ENCODE measurements around the gene FAM3A. TPM values are rescaled to one million over a fixed set of nuclear protein-coding genes. Genes with fewer than 3 reads are reported as not detected.

The FAM3A gene
- total RNA-seq, 1 donor from 2014 or later: 39.7 TPM

DNA sequence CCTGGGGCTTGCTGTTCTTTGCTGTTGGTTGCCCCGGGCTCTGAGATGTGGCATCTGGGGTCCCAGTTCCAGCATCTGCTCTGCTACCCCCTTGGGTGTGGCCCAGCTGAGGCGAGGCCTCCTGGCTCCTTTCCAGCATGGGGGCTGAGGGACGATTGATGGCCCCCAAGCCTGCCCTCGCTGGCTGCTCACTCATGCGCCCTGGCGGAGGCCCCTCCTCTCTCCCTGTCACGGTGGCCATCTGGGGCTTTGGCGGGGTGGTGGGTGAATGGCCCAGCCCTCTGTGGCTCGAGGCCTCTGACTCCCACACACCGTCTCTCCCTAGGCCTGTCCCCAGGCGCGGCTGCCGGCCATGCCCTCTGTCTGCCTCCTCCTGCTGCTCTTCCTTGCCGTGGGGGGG, 56.2 kb downstream of the FAM3A start:
- TF ChIP-seq, protein P1, sequence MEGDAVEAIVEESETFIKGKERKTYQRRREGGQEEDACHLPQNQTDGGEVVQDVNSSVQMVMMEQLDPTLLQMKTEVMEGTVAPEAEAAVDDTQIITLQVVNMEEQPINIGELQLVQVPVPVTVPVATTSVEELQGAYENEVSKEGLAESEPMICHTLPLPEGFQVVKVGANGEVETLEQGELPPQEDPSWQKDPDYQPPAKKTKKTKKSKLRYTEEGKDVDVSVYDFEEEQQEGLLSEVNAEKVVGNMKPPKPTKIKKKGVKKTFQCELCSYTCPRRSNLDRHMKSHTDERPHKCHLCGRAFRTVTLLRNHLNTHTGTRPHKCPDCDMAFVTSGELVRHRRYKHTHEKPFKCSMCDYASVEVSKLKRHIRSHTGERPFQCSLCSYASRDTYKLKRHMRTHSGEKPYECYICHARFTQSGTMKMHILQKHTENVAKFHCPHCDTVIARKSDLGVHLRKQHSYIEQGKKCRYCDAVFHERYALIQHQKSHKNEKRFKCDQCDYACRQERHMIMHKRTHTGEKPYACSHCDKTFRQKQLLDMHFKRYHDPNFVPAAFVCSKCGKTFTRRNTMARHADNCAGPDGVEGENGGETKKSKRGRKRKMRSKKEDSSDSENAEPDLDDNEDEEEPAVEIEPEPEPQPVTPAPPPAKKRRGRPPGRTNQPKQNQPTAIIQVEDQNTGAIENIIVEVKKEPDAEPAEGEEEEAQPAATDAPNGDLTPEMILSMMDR (IDR thresholded peaks at IDR 0.05): no peak
- DNase-seq (no peak), ATAC-seq (no peak)
- intact Hi-C loops (cut with DNase I): no loop called here
- Histone ChIP-seq H3K4me1 (no peaks in the 10 kb centered on the region), H3K27ac (no peak overlapping the region), H3K4me3 (peak overlapping the region; percentile 68), H3K9me3 (no peaks in the 10 kb centered on the region), H3K27me3 (ENCODE audit: low read depth) (no peaks in the 10 kb centered on the region), H3K36me3 (peaks cover 23% of the 10 kb centered on the region)

DNA sequence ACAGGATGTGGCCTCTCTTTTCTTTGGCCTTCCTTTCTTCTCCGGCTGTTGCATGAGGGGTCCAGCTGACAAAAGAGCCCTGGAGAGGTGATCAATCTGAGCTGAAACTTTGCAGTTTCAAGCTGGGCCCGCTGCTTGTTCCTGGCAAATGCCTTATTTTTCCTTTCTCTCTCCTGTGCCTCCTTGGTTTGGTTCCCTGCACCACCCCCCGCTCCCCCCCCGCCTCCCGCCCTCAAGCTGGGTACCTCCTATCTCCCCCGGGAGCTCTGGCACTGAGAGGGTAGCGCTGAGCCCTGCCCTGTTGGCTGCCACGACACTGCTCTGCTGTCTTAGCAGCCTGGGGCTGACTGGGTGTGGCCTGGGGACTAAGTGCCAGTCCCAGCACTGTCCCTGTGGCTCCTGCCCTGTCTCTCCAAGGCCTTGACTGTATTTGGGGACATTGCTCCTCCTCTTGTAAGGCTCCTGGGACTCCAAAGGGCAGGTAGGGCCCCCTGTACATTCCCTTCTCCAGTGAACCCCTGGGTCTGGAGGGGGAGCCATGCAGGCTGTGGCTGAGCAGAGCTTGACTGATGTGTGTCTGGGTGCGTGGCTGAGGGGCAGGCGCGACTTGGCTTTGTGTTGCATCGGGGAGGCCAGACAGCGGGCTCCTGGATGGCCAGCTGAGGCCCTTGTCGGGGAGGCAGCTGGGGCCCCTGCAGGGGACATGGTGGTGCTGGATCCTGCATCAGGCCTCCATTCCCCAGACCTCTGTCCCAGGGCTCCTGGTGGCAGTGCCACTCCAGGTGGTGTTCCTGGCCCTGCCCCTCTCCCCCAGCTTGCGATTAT, 56.9 kb downstream of the FAM3A start:
- DNase-seq (peak; percentile 55), ATAC-seq (peak; percentile 72 to 77)
- Histone ChIP-seq H3K4me3 (peak overlapping the region; percentile 68), H3K4me1 (no peaks in the 10 kb centered on the region), H3K27ac (peak overlapping the region; percentile 56), H3K9me3 (no peaks in the 10 kb centered on the region), H3K27me3 (ENCODE audit: low read depth) (no peaks in the 10 kb centered on the region), H3K36me3 (peaks cover 17% of the 10 kb centered on the region)
- intact Hi-C loops (cut with DNase I): no loop called here
- TF ChIP-seq, protein P1 (IDR thresholded peaks at IDR 0.05): no peak

DNA sequence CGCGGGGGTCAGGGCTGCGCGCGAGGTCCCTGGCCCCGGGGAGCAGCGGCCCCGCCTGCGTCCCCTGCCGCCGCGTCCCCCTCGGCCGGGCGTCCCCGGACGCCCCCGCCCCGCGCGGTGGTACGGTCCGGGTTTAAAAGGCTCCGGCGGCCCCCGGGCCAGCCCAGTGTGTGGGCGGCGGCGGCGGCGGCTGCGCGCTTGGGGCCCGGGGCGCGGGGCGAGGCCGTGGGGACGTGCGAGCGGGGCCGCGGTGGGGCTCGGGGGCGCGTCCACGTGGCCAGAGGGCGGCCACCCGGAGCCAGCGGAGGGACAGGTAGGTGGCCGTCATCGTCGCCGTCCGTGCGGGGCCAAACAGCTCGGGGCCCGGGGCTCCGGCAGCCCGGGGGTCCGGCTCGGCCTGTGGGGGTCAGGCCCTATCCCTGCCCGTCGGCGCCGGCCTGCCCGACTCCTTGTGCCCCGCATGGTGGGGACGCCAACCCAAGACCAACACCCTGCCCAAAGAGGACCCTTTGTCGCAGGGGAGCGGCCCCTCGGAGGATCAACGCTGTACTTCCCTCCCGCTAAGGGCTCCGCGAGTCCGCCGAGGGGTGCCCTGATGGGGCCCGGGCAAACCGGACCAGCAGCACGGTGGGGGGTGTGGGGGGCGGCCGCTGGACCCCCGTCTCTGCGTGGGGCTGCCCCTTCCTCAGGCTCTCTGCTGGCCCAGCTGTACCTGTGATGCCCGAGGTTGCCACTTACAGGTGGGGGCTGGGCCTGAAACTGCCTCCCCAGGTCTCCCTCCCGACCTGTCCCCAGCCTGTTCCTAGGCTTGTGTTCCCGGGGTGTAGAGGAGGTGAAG, 57.7 kb downstream of the FAM3A start, which contains the start of gene PLXNA3:
Gene PLXNA3, plus strand, starts transcription at position 166 of the 838 bp plus-strand sequence. CDS start 1,903 bp downstream, outside the sequence.
- peak; percentile 60 for DNase-seq

DNA sequence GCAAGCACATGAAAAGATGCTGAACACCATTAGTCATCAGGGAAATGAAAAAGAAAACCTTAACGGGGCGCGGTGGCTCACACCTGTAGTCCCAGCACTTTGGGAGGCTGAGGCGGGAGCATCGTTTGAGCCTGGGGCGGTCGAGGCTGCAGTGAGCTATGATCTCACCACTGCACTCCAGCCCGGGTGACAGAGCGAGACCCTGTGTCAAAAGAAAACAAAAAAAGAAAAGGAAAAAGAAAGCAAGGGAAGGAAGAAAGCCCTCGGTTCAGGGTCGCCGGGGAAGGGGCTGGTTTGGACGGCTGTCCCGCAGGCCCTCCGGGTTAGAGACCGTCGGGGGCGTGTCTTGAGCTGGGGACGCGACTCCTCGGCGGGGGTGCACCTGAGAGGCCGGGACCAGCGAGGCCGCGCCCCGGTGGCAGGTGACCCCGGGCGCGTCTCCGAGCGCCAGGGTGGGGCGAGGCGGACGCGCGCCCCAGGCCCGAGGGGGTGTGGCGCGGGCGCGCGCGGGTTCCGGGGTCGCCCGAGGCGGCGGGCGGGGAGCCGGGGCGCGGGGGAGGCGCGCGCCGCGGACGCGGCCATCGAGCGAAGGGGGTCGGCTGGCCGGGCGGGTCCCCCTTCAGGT, 58.4 kb downstream of the FAM3A start:
- TF ChIP-seq, protein P1 (IDR thresholded peaks at IDR 0.05): no peak
- intact Hi-C loops (cut with DNase I): no loop called here
- peaks cover 9% of the 10 kb centered on the region for H3K36me3 ChIP-seq
- no peaks in the 10 kb centered on the region for H3K9me3 ChIP-seq
- ATAC-seq (peak; percentile 75 to 83), DNase-seq (peak; percentile 60)
- H3K4me1 ChIP-seq: no peaks in the 10 kb centered on the region
- no peaks in the 10 kb centered on the region for H3K27me3 ChIP-seq (ENCODE audit: low read depth)
- peak overlapping the region; percentile 68 for H3K4me3 ChIP-seq
- H3K27ac ChIP-seq: peak overlapping the region; percentile 56

More for the DNA sequence above, 57.7 kb downstream of the FAM3A start, which contains the start of gene PLXNA3:
- peak within 1 kb of the TSS; percentile 68 for H3K4me3 ChIP-seq
- H3K4me1 ChIP-seq: no peaks in the 10 kb centered on the region
- peak; percentile 79 to 88 for ATAC-seq
- H3K36me3 ChIP-seq: peaks cover 10% of the 10 kb centered on the region
- no peaks in the 10 kb centered on the region for H3K9me3 ChIP-seq
- no peaks in the 10 kb centered on the region for H3K27me3 ChIP-seq (ENCODE audit: low read depth)
- intact Hi-C loops (cut with DNase I): no loop called here
- TF ChIP-seq, protein P1 (IDR thresholded peaks at IDR 0.05): no peak
- peak within 1 kb of the TSS; percentile 56 for H3K27ac ChIP-seq

Other genes with a start within 250 kb of the FAM3A start
- not detected for gene TEX28, start 221.1 kb downstream of the FAM3A start, total RNA-seq
- gene TKTL1, start 220.4 kb downstream of the FAM3A start, total RNA-seq: not detected
- 1,080 TPM for gene FLNA, start 141.6 kb downstream of the FAM3A start, total RNA-seq
- gene EMD, start 136.9 kb downstream of the FAM3A start, total RNA-seq: 50.9 TPM
- 2,678 TPM for gene RPL10, start 117.9 kb downstream of the FAM3A start, total RNA-seq
- 36.1 TPM for gene DNASE1L1, start 107.0 kb downstream of the FAM3A start, total RNA-seq
- 47.8 TPM for gene TAFAZZIN, start 104.7 kb downstream of the FAM3A start, total RNA-seq
- gene ATP6AP1, start 87.6 kb downstream of the FAM3A start, total RNA-seq: 235 TPM
- 111 TPM for gene GDI1, start 79.1 kb downstream of the FAM3A start, total RNA-seq
- gene FAM50A, start 72.1 kb downstream of the FAM3A start, total RNA-seq: 77.5 TPM
- gene PLXNA3, start 58.0 kb downstream of the FAM3A start, total RNA-seq: 49.0 TPM
- 20.4 TPM for gene LAGE3, start 37.0 kb downstream of the FAM3A start, total RNA-seq
- gene UBL4A, start 29.6 kb downstream of the FAM3A start, total RNA-seq: 34.0 TPM
- 20.2 TPM for gene SLC10A3, start 25.6 kb downstream of the FAM3A start, total RNA-seq
- gene G6PD, start 30.6 kb upstream of the FAM3A start, total RNA-seq: 80.2 TPM
- 31.4 TPM for gene IKBKG, start 31.4 kb upstream of the FAM3A start, total RNA-seq
- gene CTAG1A, start 68.9 kb upstream of the FAM3A start, total RNA-seq: not detected
- gene CTAG1B, start 103.0 kb upstream of the FAM3A start, total RNA-seq: not detected
- not detected for gene CTAG2, start 137.3 kb upstream of the FAM3A start, total RNA-seq
- 17.4 TPM for gene GAB3, start 234.8 kb upstream of the FAM3A start, total RNA-seq
- gene DKC1, start 246.6 kb upstream of the FAM3A start, total RNA-seq: 26.1 TPM

Measured in lower lobe of right lung (tissue), 2 donors.